PC-9 (cell line): ENCODE measurements around the gene ATCAY.

ENCODE experiments used
- EZH2 ChIP-seq: fragments of 200-600 bp; sonication (generic); IDR thresholded peaks from 2 replicates; pipeline ENCODE4 v1.8.0; 2017; ENCODE audit warnings: antibody characterized with exemption, low read depth
- TF ChIP-seq, protein P1 (sequence below): fragments of 200-600 bp; sonication (generic); conservative IDR thresholded peaks from 2 replicates; pipeline ENCODE4 v1.6.1; 2017; ENCODE audit warnings: mixed run types, antibody characterized with exemption, mild to moderate bottlenecking, moderate library complexity

DNA sequence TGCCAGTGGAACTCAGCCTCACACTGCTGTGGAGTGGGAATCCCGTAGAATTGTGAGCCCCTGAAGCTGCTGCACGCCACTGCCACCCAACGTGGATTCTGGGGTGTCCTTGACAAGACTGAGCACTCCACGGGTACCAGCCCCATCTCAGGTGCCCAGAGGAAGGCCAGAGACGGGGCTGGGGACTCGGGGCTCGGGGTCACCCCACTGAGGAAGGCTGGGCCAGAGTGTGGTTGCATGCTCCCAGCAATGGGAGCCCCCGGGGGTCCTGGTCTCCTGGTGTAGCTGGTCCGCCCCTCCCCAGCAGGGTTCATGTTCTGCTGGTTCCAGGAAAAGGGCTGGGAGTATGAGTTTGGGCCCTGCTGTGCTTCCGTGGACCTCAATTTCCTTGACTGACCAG lies 75.2 kb downstream of the ATCAY start:
- TF ChIP-seq, protein P1, sequence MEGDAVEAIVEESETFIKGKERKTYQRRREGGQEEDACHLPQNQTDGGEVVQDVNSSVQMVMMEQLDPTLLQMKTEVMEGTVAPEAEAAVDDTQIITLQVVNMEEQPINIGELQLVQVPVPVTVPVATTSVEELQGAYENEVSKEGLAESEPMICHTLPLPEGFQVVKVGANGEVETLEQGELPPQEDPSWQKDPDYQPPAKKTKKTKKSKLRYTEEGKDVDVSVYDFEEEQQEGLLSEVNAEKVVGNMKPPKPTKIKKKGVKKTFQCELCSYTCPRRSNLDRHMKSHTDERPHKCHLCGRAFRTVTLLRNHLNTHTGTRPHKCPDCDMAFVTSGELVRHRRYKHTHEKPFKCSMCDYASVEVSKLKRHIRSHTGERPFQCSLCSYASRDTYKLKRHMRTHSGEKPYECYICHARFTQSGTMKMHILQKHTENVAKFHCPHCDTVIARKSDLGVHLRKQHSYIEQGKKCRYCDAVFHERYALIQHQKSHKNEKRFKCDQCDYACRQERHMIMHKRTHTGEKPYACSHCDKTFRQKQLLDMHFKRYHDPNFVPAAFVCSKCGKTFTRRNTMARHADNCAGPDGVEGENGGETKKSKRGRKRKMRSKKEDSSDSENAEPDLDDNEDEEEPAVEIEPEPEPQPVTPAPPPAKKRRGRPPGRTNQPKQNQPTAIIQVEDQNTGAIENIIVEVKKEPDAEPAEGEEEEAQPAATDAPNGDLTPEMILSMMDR: no peak
- TF ChIP-seq EZH2: no peak
